ENCODE data around the gene SVIL. TPM values are rescaled to one million over a fixed set of nuclear protein-coding genes. Genes with fewer than 3 reads are reported as not detected.
A peak's percentile ranks its signal among the peaks of the same experiment; 100 is the strongest.
"Not testable (repeated sequence)": the region's sequence is repeated elsewhere in the genome, so short reads cannot be mapped to it uniquely, and the experiment has no call there.

SVIL gene
- polyA plus RNA-seq, 10 donors, result 152 to 260 (median 175) TPM

DNA sequence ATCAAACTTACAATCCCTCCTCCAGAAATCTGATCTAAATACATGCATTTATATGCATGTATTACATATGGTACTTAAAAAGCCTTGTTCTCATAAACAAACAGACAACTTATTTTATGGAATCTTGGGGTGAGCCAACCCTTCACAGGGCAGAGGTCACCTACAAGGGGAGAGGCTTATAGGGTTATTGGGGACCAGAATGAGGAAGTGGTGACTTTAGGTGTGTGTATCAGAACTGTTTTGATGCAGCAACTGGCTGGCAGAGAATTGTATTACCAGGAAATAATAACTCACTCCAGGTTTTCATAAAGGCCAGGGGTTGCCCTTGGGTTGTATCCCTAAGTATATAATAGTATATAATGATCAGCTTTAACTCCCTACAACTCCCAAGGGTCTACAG is 91.1 kb downstream of the SVIL start:
- no peak for DNase-seq

DNA sequence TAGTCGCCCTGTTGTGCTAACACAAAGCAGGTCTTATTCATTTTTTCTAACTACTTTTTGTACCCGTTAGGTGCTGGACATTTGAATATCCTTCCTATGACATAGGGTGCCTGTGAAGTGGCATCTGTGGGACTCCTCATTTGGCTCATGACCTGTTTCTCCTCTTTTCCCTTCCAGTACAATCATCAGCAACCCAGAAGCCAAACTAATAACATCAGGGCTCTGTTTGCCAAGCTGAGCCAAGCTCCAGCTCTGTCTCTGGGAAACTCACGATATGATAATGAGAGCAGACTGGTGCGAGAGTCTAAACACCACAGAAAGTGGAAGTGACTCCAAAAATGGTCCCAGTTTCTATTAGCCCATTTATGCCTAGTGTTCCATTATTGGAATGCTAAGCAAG is 92.0 kb downstream of the SVIL start:
- no peak for DNase-seq

DNA sequence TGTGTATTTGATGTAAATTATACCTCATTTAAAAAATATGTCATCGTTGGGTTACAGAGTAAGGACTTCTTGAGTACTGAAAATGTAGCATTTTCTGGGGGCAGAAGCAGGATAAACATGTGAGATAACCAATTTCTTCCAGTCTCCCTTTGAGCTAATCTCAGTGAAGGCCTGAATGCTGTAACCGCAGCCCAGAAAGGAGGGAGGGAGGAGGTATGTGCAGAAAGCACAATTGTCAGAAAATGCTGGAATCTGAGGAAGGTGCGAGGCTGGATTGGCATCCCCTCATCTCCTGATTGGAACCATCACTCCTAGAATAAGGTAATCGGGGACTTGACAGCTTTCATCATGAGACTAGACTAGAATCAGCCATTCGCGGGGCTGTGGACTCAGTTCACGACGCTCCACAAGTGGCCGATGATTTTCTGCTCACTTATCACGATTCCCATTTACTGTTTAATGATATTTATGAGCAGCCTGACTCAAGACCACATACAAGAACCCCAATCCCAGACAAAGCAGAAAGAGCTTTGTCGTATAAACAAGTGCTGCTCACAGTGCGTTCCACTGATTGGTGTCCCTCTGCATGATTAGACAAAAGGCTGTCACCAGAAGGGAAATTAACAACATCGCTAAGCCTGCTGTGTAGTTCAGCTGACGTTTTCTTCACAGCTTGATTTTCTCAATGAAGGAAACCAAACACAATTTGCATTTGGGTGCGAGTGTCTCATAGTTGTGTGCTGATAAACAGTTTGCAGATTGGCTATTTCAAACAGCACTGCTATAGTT is 93.2 kb downstream of the SVIL start:
- no peak for DNase-seq

GRCh38 chr10:29540016-29540415 is 94.8 kb downstream of the SVIL start:
- DNase-seq, result no peak

DNA sequence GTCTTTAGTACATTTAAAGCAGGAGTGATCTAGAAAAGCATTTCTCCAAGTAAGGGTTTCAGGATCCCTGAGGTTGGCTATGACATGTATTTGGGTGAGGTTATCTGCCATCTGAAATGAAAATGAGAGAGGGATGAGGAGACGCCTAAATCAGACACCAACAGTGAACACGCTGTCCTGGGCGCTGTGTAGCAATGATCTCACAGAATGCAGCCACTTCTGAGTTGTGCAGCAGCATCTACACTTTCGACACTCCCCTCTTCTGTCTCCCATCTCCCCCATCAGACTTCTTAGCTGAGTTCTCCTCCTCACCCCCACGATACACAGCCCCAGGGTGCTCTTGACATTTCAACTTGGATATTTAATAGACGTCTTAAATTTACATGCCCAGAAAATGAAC is 95.4 kb downstream of the SVIL start:
- no peak for DNase-seq

GRCh38 chr10:29537799-29538198 is 97.0 kb downstream of the SVIL start:
- no peak for DNase-seq

- not testable (repeated sequence) for DNase-seq
Observed at GRCh38 chr10:29536691-29537090, 98.1 kb downstream of the SVIL start.

GRCh38 chr10:29535778-29536453 is 98.9 kb downstream of the SVIL start:
- no peak for DNase-seq

- DNase-seq, result peak in 2 of 3 donors; percentile 35 to 80
Observed at GRCh38 chr10:29535012-29535777, 99.6 kb downstream of the SVIL start.

- no peak for DNase-seq
Observed at GRCh38 chr10:29534590-29534989, 100.2 kb downstream of the SVIL start.

DNA sequence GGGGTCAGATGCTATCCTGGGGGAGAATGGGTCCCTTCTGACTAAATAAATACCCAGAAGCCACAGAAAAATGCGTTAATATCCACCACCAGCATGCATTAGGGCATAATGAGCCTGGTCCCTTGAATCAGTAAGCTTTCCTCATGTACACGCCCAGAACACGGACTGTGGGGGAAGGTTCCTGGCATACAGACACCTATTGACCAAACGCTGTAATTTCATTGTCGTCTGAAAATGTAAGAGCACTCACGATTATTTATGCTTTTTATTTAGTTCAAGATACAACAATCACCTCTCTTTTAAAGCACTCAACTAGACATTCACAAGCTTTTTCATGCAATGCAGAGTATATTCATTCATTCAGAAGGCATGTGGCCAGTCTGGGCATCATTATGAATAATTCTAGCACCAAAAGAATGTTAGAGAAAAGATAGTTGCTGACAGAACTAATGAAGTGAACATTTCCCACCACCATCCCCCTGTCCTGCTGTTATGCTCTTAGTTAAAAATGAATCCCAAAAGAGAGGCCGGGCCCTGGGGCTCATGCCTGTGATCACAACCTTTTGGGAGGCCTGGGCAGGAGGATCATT is 101.0 kb downstream of the SVIL start:
- no peak for DNase-seq

- no peak for DNase-seq
Observed at GRCh38 chr10:29533046-29533445, 101.7 kb downstream of the SVIL start.

DNA sequence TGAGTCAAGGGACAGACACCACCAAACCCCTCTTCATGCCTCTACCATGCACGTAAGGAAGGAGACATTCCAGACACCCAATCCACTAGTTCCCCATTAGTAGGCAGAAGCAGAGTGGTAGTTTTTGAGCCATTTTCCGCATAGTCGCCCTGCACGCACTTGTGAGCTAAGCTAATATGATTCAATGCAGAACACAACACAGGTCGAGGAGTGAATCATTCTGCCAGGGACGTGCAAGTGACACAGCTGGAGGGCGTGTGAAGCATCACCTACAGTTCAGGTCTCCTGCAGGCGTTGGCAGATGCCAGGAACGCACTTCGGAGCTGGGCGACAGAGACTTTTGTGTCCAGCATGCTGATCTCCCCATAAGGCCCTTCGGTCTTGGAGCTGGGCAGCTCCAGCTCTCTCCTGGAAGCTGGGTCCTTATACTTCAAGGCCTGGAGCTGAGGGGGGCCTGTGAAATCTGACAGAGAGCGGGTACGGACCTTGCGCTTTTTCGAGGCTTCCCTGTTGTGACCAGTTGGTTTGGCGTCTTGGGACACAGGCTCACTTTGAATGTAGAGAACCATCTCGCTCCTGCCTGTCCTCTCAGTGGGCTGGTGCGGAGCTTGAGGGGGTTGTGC is 102.4 kb downstream of the SVIL start:
- no peak for DNase-seq

DNA sequence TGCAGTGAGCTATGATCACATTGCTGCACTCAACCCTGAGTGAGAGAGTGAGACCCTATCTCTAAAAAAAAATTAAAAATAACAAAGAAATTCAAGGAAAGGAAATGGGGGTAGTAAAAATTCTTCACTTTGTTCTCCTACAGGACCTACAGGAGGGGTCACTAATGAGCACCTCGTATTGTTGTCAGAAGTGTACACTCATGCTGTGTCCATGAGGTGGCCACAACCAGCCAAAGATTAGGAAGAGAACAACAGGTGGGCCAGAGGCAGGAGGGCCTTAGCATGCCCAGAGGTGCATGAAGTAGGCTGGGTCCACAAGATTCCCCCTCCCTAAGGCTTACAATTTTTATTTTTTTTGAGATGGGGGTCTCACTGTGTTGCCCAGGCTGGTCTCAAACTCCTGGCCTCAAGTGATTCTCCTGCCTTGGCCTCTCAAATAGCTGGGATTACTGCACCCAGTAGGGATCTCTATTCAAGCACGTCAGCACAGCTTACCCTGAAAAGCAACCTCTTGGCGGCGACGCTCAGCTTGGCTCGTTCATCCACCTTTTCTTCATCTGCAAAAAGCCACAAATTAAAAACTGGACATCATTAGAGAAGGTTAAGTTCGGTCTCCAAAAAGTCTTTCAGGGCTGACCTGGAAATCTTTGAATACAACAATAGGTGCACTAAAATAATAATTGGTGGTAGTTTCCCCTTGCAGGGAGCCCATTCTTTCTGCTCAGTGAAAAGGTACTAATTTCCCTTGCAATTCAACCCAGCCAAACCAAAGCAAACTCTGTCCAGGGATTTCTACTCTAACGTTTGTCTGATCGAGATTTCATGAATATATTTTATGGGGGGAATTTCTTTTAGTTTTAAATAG is 104.4 kb downstream of the SVIL start:
- no peak for DNase-seq

DNA sequence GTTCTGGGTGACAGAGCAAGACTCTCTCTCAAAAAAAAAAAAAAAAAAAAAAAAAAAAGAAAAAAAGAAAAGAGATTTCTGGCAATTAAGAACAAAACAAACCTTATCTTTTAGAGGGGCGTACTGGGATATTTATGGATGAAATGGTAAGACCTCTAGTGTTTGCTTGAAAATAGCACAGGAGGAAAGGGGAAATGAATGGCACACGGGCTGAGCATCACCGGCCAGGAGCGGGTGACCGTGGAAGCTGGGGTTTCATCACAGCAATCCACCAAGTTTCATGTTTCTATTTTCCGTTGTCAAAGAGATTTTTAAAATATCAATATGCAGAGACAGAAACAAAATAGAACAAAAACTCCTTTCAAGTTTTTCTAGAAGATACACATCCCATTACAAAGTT is 105.6 kb downstream of the SVIL start:
- no peak for DNase-seq

DNA sequence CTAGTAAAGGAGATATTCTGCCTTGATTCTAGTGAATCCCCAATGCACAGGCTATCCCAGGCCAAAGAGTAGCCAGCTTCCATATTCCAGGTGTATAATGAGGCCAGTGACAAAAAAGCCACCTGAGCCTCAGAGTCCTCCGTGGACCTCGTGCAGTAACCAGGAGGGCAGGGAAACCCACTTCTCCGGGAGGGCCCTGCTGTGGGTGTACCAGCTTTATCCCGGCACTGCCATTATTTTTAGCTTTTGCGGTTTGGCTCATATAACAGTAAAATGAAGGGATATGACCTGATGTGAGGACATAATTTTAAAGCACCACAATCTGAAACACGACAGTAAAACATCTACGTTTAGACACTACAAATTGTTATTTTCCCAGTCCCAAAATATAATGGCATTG is 109.0 kb downstream of the SVIL start:
- DNase-seq, result no peak

GRCh38 chr10:29524720-29525119 is 110.1 kb downstream of the SVIL start:
- DNase-seq, result no peak

DNA sequence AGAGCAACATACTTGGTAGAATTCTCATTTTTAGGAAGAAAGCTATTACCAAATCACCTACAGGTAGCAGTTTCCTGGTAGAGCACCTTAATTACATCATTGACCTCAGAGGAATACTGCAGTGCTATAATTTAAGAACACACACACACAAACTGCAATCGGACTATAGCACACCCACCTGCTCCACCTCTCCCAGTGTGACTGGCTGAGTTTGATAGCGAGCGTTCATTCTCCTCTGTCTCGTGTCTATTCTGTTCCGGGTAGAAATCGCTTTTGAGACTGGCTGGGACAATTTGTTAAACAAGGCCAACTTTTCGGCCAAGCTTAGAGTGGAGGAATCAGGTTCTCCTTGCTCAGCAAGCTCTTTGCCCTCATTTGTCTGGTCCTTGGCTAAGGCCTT is 110.5 kb downstream of the SVIL start:
- DNase-seq, result no peak

GRCh38 chr10:29522918-29523317 is 111.9 kb downstream of the SVIL start:
- no peak for DNase-seq

GRCh38 chr10:29522061-29522855 is 112.5 kb downstream of the SVIL start:
- no peak for DNase-seq

Measured in muscle of back (tissue), 11 donors.